HG02642 (cell line): ENCODE data around the gene SH2D4B.
A peak's percentile ranks its signal among the peaks of the same experiment; 100 is the strongest.

Source experiments
- ATAC-seq: cut with Tn5 transposase; IDR thresholded peaks from one replicate; pipeline ENCODE4 v1.9.1; 2021; ENCODE audit warnings: mild to moderate bottlenecking; ENCODE audit not compliant: unreplicated experiment, poor library complexity

Gene SH2D4B

GRCh38 chr10:80537736-80538480 is at the start of gene SH2D4B:
SH2D4B (plus strand) TSS chr10:80537902; CDS start chr10:80538332, 430 bp downstream.
- ATAC-seq: no peak

- no peak for ATAC-seq
These were observed 49.1 kb upstream of the SH2D4B start for GRCh38 chr10:80488539-80489066.

- ATAC-seq: no peak
These were observed 48.2 kb upstream of the SH2D4B start for GRCh38 chr10:80489371-80490112.

- no peak for ATAC-seq
These were observed 46.2 kb upstream of the SH2D4B start for GRCh38 chr10:80491251-80492102.

GRCh38 chr10:80492848-80493521 is 44.7 kb upstream of the SH2D4B start:
- peak; percentile 30 for ATAC-seq

- peak; percentile 40 for ATAC-seq
These were observed 44.1 kb upstream of the SH2D4B start for GRCh38 chr10:80493522-80494051.

- no peak for ATAC-seq
These were observed 41.0 kb upstream of the SH2D4B start for GRCh38 chr10:80496555-80497172.

GRCh38 chr10:80497187-80498077 is 40.3 kb upstream of the SH2D4B start:
- no peak for ATAC-seq

GRCh38 chr10:80498078-80498832 is 39.4 kb upstream of the SH2D4B start:
- no peak for ATAC-seq

- ATAC-seq: no peak
These were observed 38.6 kb upstream of the SH2D4B start for GRCh38 chr10:80498833-80499741.

- no peak for ATAC-seq
These were observed 36.9 kb upstream of the SH2D4B start for GRCh38 chr10:80500572-80501380.

- no peak for ATAC-seq
These were observed 36.3 kb upstream of the SH2D4B start for GRCh38 chr10:80501381-80501912.

- no peak for ATAC-seq
These were observed 35.7 kb upstream of the SH2D4B start for GRCh38 chr10:80501913-80502521.

GRCh38 chr10:80502621-80503583 is 34.8 kb upstream of the SH2D4B start:
- ATAC-seq: no peak
